Hepatocyte (in vitro differentiated cells): Measurements from ENCODE around the gene CLASP2. TPM values are rescaled to one million over a fixed set of nuclear protein-coding genes. Genes with fewer than 3 reads are reported as not detected.

ENCODE experiments used
- DNase-seq: peaks from one replicate; pipeline ENCODE4 v3.0.0-alpha.2; 2016; ENCODE audit warnings: low spot score
- H2AFZ ChIP-seq: fragments of 200-600 bp; sonication (generic); 2 replicates; pipeline ENCODE4 v1.6.0; 2016; ENCODE audit warnings: antibody characterized with exemption, mild to moderate bottlenecking
- H3K27ac ChIP-seq: fragments of 200-600 bp; sonication (generic); 2 replicates; pipeline ENCODE4 v1.5.1; 2016; ENCODE audit warnings: mild to moderate bottlenecking
- H3K27me3 ChIP-seq: fragments of 200-600 bp; sonication (generic); 2 replicates; pipeline ENCODE4 v1.6.1; 2016
- H3K36me3 ChIP-seq: fragments of 200-600 bp; sonication (generic); replicated peaks from 2 replicates; pipeline ENCODE4 v1.5.1; 2016; ENCODE audit warnings: low read depth; ENCODE audit not compliant: insufficient read depth
- H3K4me1 ChIP-seq: fragments of 200-600 bp; sonication (generic); 2 replicates; pipeline ENCODE4 v1.5.1; 2016; ENCODE audit warnings: mild to moderate bottlenecking, moderate library complexity; ENCODE audit not compliant: insufficient read depth
- H3K4me2 ChIP-seq: fragments of 200-600 bp; sonication (generic); 2 replicates; pipeline ENCODE4 v1.6.0; 2016
- H3K4me3 ChIP-seq: fragments of 200-600 bp; sonication (generic); 2 replicates; pipeline ENCODE4 v1.5.1; 2016; ENCODE audit warnings: mild to moderate bottlenecking
- H3K79me2 ChIP-seq: fragments of 200-600 bp; sonication (generic); 2 replicates; pipeline ENCODE4 v1.6.0; 2017; ENCODE audit warnings: mild to moderate bottlenecking
- H3K9me2 ChIP-seq: fragments of 200-600 bp; sonication (generic); replicated peaks from 2 replicates; pipeline ENCODE4 v1.6.0; 2017; ENCODE audit warnings: mild to moderate bottlenecking; ENCODE audit not compliant: insufficient read depth
- H3K9me3 ChIP-seq: fragments of 200-600 bp; sonication (generic); 2 replicates; pipeline ENCODE4 v1.5.1; 2016; ENCODE audit warnings: low read depth, mild to moderate bottlenecking
- H4K20me1 ChIP-seq: fragments of 200-600 bp; sonication (generic); 2 replicates; pipeline ENCODE4 v1.6.0; 2016; ENCODE audit warnings: mild to moderate bottlenecking; ENCODE audit not compliant: insufficient read depth, poor library complexity, severe bottlenecking
- CTCF ChIP-seq: fragments of 200-600 bp; sonication (generic); IDR thresholded peaks from 2 replicates; pipeline ENCODE4 v1.5.1; 2016; ENCODE audit warnings: antibody characterized with exemption, mild to moderate bottlenecking; ENCODE audit not compliant: poor library complexity
- EZH2 ChIP-seq: fragments of 200-600 bp; sonication (generic); IDR thresholded peaks from 2 replicates; pipeline ENCODE4 v1.6.1; 2016; ENCODE audit warnings: antibody characterized with exemption, mild to moderate bottlenecking, borderline replicate concordance
- EZH2phosphoT487 ChIP-seq: fragments of 200-600 bp; sonication (generic); IDR thresholded peaks from one replicate; pipeline ENCODE4 v1.6.1; 2018; ENCODE audit warnings: antibody characterized with exemption, mild to moderate bottlenecking, low read depth, moderate library complexity; ENCODE audit not compliant: unreplicated experiment, severe bottlenecking
- WGBS: methylation state at CpG from one replicate; pipeline ENCODE4 v1.1.6; 2016; ENCODE audit warnings: low lambda C conversion rate; ENCODE audit errors: missing lambda C conversion rate; 5-methylcytosine and 5-hydroxymethylcytosine counted together
- polyA plus RNA-seq: library from polyadenylated mRNA; unstranded; fragments of >200 nt; fragmentation: Nextera tagmentation; extraction: Ambion mirVana; gene quantifications from 2 replicates; pipeline ENCODE4 v1.2.1, GENCODE V29; 2016
- total RNA-seq: library from RNA; depleted of rRNA; stranded (reverse); fragments of >200 nt; gene quantifications from 2 replicates; pipeline ENCODE4 v1.2.3, GENCODE V29; 2014

CLASP2 gene
- total and polyA plus RNA-seq, 2 experiments from 2014 or later: 12.0 to 34.5 TPM

GRCh38 chr3:33634262-33634661 lies 83.8 kb downstream of the CLASP2 start:
- Histone ChIP-seq H3K79me2 (no peaks in the 10 kb centered on the region), H3K36me3 (no peaks in the 10 kb centered on the region), H3K4me2 (no peak overlapping the region), H3K27ac (no peak overlapping the region), H3K27me3 (no peaks in the 10 kb centered on the region), H2AFZ (no peak overlapping the region), H3K4me1 (no peaks in the 10 kb centered on the region), H3K9me3 (no peaks in the 10 kb centered on the region), H3K4me3 (no peak overlapping the region), H3K9me2 (no peaks in the 10 kb centered on the region), H4K20me1 (no peaks in the 10 kb centered on the region)
- TF ChIP-seq EZH2 (no peak), EZH2phosphoT487 (no peak), CTCF (no peak)
- DNase-seq: no peak
- WGBS: 83% methylated on average over 3 of the region's 3 CpGs

GRCh38 chr3:33629219-33629618 lies 88.8 kb downstream of the CLASP2 start:
- WGBS: 78% methylated on average over 1 of the region's 1 CpG
- H3K27me3 ChIP-seq: no peaks in the 10 kb centered on the region
- no peak for DNase-seq

GRCh38 chr3:33624756-33625155 lies 93.3 kb downstream of the CLASP2 start:
- Histone ChIP-seq H4K20me1 (no peaks in the 10 kb centered on the region), H3K4me3 (no peak overlapping the region), H3K27ac (no peak overlapping the region), H3K27me3 (no peaks in the 10 kb centered on the region), H2AFZ (no peak overlapping the region), H3K9me2 (no peaks in the 10 kb centered on the region), H3K4me1 (no peaks in the 10 kb centered on the region), H3K4me2 (no peak overlapping the region), H3K36me3 (no peaks in the 10 kb centered on the region), H3K79me2 (no peaks in the 10 kb centered on the region), H3K9me3 (no peaks in the 10 kb centered on the region)
- TF ChIP-seq EZH2phosphoT487 (no peak), EZH2 (no peak), CTCF (no peak)
- DNase-seq: no peak

More at GRCh38 chr3:33629219-33629618, 88.8 kb downstream of the CLASP2 start:
- H3K9me2 ChIP-seq: no peaks in the 10 kb centered on the region
- no peak overlapping the region for H3K4me3 ChIP-seq
- H3K4me2 ChIP-seq: no peak overlapping the region
- H3K4me1 ChIP-seq: no peaks in the 10 kb centered on the region
- TF ChIP-seq EZH2phosphoT487 (no peak), CTCF (no peak), EZH2 (no peak)
- H2AFZ ChIP-seq: no peak overlapping the region
- no peaks in the 10 kb centered on the region for H4K20me1 ChIP-seq
- H3K27ac ChIP-seq: no peak overlapping the region
- H3K36me3 ChIP-seq: no peaks in the 10 kb centered on the region
- H3K79me2 ChIP-seq: no peaks in the 10 kb centered on the region
- no peaks in the 10 kb centered on the region for H3K9me3 ChIP-seq

GRCh38 chr3:33613041-33613440 lies 105.0 kb downstream of the CLASP2 start:
- Histone ChIP-seq H3K36me3 (no peaks in the 10 kb centered on the region), H3K4me1 (no peaks in the 10 kb centered on the region), H3K27me3 (no peaks in the 10 kb centered on the region), H3K27ac (no peak overlapping the region), H3K9me2 (no peaks in the 10 kb centered on the region), H2AFZ (no peak overlapping the region), H3K9me3 (no peaks in the 10 kb centered on the region), H4K20me1 (no peaks in the 10 kb centered on the region), H3K4me2 (no peak overlapping the region), H3K4me3 (no peak overlapping the region), H3K79me2 (no peaks in the 10 kb centered on the region)
- 100% methylated on average over 1 of the region's 1 CpG for WGBS
- no peak for DNase-seq
- TF ChIP-seq CTCF (no peak), EZH2phosphoT487 (no peak), EZH2 (no peak)
